GM23338 (cell line): Measurements from ENCODE around the gene CENPO. TPM values are rescaled to one million over a fixed set of nuclear protein-coding genes. Genes with fewer than 3 reads are reported as not detected.

Source experiments
- ATAC-seq: fragments of 200-7000 bp; cut with Tn5 transposase; 3 replicates; pipeline ENCODE4 v1.9.1; 2020
- DNase-seq: peaks from one replicate; pipeline ENCODE4 v3.0.0-alpha.2; 2015; ENCODE audit warnings: low spot score
- H2AFZ ChIP-seq: fragments of 200-600 bp; sonication (generic); 2 replicates; pipeline ENCODE4 v1.8.0; 2016; ENCODE audit warnings: antibody characterized with exemption, mild to moderate bottlenecking, moderate library complexity
- H3F3A ChIP-seq: fragments of 200-600 bp; sonication (generic); replicated peaks from 2 replicates; pipeline ENCODE4 v1.8.0; 2017; ENCODE audit warnings: antibody characterized with exemption, mixed run types, low read depth
- H3K27ac ChIP-seq: fragments of 200-600 bp; sonication (generic); 2 replicates; pipeline ENCODE4 v1.6.1; 2016; ENCODE audit warnings: low read depth
- H3K27me3 ChIP-seq: fragments of 200-600 bp; sonication (generic); 2 replicates; pipeline ENCODE4 v1.8.0; 2016; ENCODE audit warnings: mild to moderate bottlenecking, mixed run types, moderate library complexity; ENCODE audit not compliant: insufficient read depth
- H3K36me3 ChIP-seq: fragments of 200-600 bp; sonication (generic); 2 replicates; pipeline ENCODE4 v1.8.0; 2016; ENCODE audit warnings: mild to moderate bottlenecking; ENCODE audit not compliant: insufficient read depth
- H3K4me1 ChIP-seq: fragments of 200-600 bp; sonication (generic); 2 replicates; pipeline ENCODE4 v1.8.0; 2016; ENCODE audit warnings: mild to moderate bottlenecking, moderate library complexity; ENCODE audit not compliant: insufficient read depth
- H3K4me2 ChIP-seq: fragments of 200-600 bp; sonication (generic); 2 replicates; pipeline ENCODE4 v1.7.1; 2017; ENCODE audit warnings: mixed run types
- H3K4me3 ChIP-seq: fragments of 200-600 bp; sonication (generic); 2 replicates; pipeline ENCODE4 v1.6.1; 2016; ENCODE audit warnings: mixed run types
- H3K79me2 ChIP-seq: fragments of 200-600 bp; sonication (generic); replicated peaks from 2 replicates; pipeline ENCODE4 v1.8.0; 2017; ENCODE audit warnings: mild to moderate bottlenecking; ENCODE audit not compliant: insufficient read depth
- H3K9me2 ChIP-seq: fragments of 200-600 bp; sonication (generic); 2 replicates; pipeline ENCODE4 v1.8.0; 2017; ENCODE audit not compliant: insufficient read depth
- H4K20me1 ChIP-seq: fragments of 200-600 bp; sonication (generic); replicated peaks from 2 replicates; pipeline ENCODE4 v1.8.0; 2017; ENCODE audit warnings: mild to moderate bottlenecking; ENCODE audit not compliant: insufficient read depth
- H3K27ac Mint-ChIP-seq: 2 replicates; pipeline ENCODE4 v1.8.0; 2020; ENCODE audit warnings: inconsistent platforms, mild to moderate bottlenecking, moderate library complexity, mixed read lengths
- H3K27me3 Mint-ChIP-seq: 3 replicates; pipeline ENCODE4 v1.8.0; 2022; ENCODE audit warnings: low read depth, mild to moderate bottlenecking, moderate library complexity, mixed read lengths, inconsistent platforms; ENCODE audit not compliant: insufficient read depth, poor library complexity
- H3K36me3 Mint-ChIP-seq: 3 replicates; pipeline ENCODE4 v1.8.0; 2021; ENCODE audit warnings: low read depth, mild to moderate bottlenecking, inconsistent platforms, moderate library complexity, mixed read lengths
- H3K4me1 Mint-ChIP-seq: 3 replicates; pipeline ENCODE4 v1.8.0; 2020; ENCODE audit warnings: mild to moderate bottlenecking, inconsistent platforms, mixed read lengths
- H3K4me3 Mint-ChIP-seq: 3 replicates; pipeline ENCODE4 v1.8.0; 2021; ENCODE audit warnings: moderate library complexity, mild to moderate bottlenecking, inconsistent platforms, mixed read lengths
- H3K9me3 Mint-ChIP-seq: 3 replicates; pipeline ENCODE4 v1.8.0; 2020; ENCODE audit warnings: moderate library complexity, mild to moderate bottlenecking, inconsistent platforms, mixed read lengths
- CREB1 ChIP-seq: fragments of 250-450 bp; sonication (Bioruptor Pico); IDR thresholded peaks from 2 replicates; pipeline ENCODE4 v1.5.0; 2020; ENCODE audit warnings: low read depth, mild to moderate bottlenecking, moderate library complexity
- CTCF ChIP-seq, 2 experiments: fragments of 200-600 bp in 1 of 2; sonication (generic) in 1 of 2; conservative IDR thresholded peaks; 2 replicates each; pipeline versions ENCODE4 v1.5.1 to v1.6.1; 2016 to 2017; ENCODE audit warnings: antibody characterized with exemption in 2 of 2, low read depth in 2 of 2, mild to moderate bottlenecking in 2 of 2, moderate library complexity in 1 of 2
- ETS1 ChIP-seq: IDR thresholded peaks from 2 replicates; pipeline ENCODE4 v1.6.1; 2016; ENCODE audit warnings: antibody characterized with exemption
- EZH2 ChIP-seq: fragments of 200-600 bp; sonication (generic); IDR thresholded peaks from one replicate; pipeline ENCODE4 v1.8.0; 2017; ENCODE audit warnings: antibody characterized with exemption, mild to moderate bottlenecking, low read depth; ENCODE audit not compliant: unreplicated experiment
- EZH2phosphoT487 ChIP-seq: fragments of 200-600 bp; sonication (generic); IDR thresholded peaks from one replicate; pipeline ENCODE4 v1.8.1; 2018; ENCODE audit warnings: antibody characterized with exemption; ENCODE audit not compliant: unreplicated experiment
- JUNB ChIP-seq: IDR thresholded peaks from one replicate; pipeline ENCODE4 v1.6.1; 2016; ENCODE audit warnings: antibody characterized with exemption; ENCODE audit not compliant: unreplicated experiment
- NANOG ChIP-seq: IDR thresholded peaks from 2 replicates; pipeline ENCODE4 v1.6.1; 2016; ENCODE audit warnings: antibody characterized with exemption, borderline replicate concordance
- REST ChIP-seq: IDR thresholded peaks from one replicate; pipeline ENCODE4 v1.6.1; 2018; ENCODE audit warnings: antibody characterized with exemption; ENCODE audit not compliant: unreplicated experiment
- STAT1 ChIP-seq: IDR thresholded peaks from one replicate; pipeline ENCODE4 v1.6.1; 2016; ENCODE audit warnings: antibody characterized with exemption; ENCODE audit not compliant: unreplicated experiment
- ZNF114 ChIP-seq: fragments of 250-450 bp; sonication (Bioruptor Pico); IDR thresholded peaks from 2 replicates; pipeline ENCODE4 v1.5.0; 2020; ENCODE audit warnings: mild to moderate bottlenecking, moderate library complexity
- ZNF331 ChIP-seq: fragments of 250-450 bp; sonication (Bioruptor Pico); IDR thresholded peaks from 2 replicates; pipeline ENCODE4 v1.5.0; 2020; ENCODE audit warnings: low read depth, mild to moderate bottlenecking, moderate library complexity
- polyA plus RNA-seq: library from polyadenylated mRNA; unstranded; fragments of >200 nt; fragmentation: Nextera tagmentation; extraction: Ambion mirVana; gene quantifications from 2 replicates; pipeline ENCODE4 v1.2.1, GENCODE V29; 2016
- total RNA-seq: library from RNA; depleted of rRNA; stranded (reverse); fragments of >200 nt; shearing (Covaris generic); gene quantifications from 2 replicates; pipeline ENCODE4 v1.2.3, GENCODE V29; 2014

The CENPO gene
- total and polyA plus RNA-seq, 2 experiments from 2014 or later: 27.0 to 44.7 TPM

- peaks cover 9% of the 10 kb centered on the region for H3K27me3 Mint-ChIP-seq
- no peak for TF ChIP-seq STAT1
- no peak for TF ChIP-seq ZNF331 (CRISPR knock-in tag)
- TF ChIP-seq ETS1: no peak
- no peak for TF ChIP-seq CREB1
- TF ChIP-seq REST: no peak
- TF ChIP-seq ZNF114: no peak
- TF ChIP-seq NANOG: no peak
- no peak for TF ChIP-seq EZH2
- Histone ChIP-seq H3K4me1 (no peaks in the 10 kb centered on the region), H3K79me2 (no peaks in the 10 kb centered on the region), H2AFZ (no peak overlapping the region), H3K4me3 (no peak overlapping the region), H3K4me2 (no peak overlapping the region), H3F3A (no peaks in the 10 kb centered on the region), H3K27me3 (no peaks in the 10 kb centered on the region), H4K20me1 (no peaks in the 10 kb centered on the region), H3K9me2 (no peaks in the 10 kb centered on the region), H3K27ac (no peak overlapping the region), H3K36me3 (0 out of 2 replicates have a peak, but pooled peaks cover 4% of the 10 kb centered on the region)
- H3K9me3 Mint-ChIP-seq: peaks cover 37% of the 10 kb centered on the region
- peaks cover 7% of the 10 kb centered on the region for H3K4me1 Mint-ChIP-seq
- H3K36me3 Mint-ChIP-seq: peaks cover 44% of the 10 kb centered on the region
- DNase-seq: no peak
- H3K4me3 Mint-ChIP-seq: no peak overlapping the region
- no peak overlapping the region for H3K27ac Mint-ChIP-seq
- no peak for ATAC-seq
These were observed 50.9 kb downstream of the CENPO start for GRCh38 chr2:24844023-24844685.

GRCh38 chr2:24845691-24846090 lies 52.5 kb downstream of the CENPO start:
- Mint-ChIP-seq H3K36me3 (peaks cover 48% of the 10 kb centered on the region), H3K27me3 (peaks cover 11% of the 10 kb centered on the region), H3K9me3 (peaks cover 44% of the 10 kb centered on the region), H3K4me1 (peaks cover 1% of the 10 kb centered on the region), H3K27ac (no peak overlapping the region), H3K4me3 (no peak overlapping the region)
- ATAC-seq (no peak), DNase-seq (no peak)
- Histone ChIP-seq H3K4me2 (no peak overlapping the region), H2AFZ (no peak overlapping the region), H3K27me3 (no peaks in the 10 kb centered on the region), H3F3A (no peaks in the 10 kb centered on the region), H3K36me3 (0 out of 2 replicates have a peak, but pooled peaks cover 4% of the 10 kb centered on the region), H3K4me1 (no peaks in the 10 kb centered on the region), H4K20me1 (no peaks in the 10 kb centered on the region), H3K79me2 (no peaks in the 10 kb centered on the region), H3K27ac (no peak overlapping the region), H3K4me3 (no peak overlapping the region), H3K9me2 (no peaks in the 10 kb centered on the region)
- TF ChIP-seq JUNB (no peak), CREB1 (no peak), EZH2phosphoT487 (no peak), ZNF114 (no peak), REST (no peak), ZNF331 (CRISPR knock-in tag) (no peak), NANOG (no peak), CTCF (conservative IDR thresholded peaks at IDR 0.05; ENCODE audit: low read depth in 2 of 2) (no peak)
